ENCODE measurements around the gene PRICKLE2.

The PRICKLE2 gene

DNA sequence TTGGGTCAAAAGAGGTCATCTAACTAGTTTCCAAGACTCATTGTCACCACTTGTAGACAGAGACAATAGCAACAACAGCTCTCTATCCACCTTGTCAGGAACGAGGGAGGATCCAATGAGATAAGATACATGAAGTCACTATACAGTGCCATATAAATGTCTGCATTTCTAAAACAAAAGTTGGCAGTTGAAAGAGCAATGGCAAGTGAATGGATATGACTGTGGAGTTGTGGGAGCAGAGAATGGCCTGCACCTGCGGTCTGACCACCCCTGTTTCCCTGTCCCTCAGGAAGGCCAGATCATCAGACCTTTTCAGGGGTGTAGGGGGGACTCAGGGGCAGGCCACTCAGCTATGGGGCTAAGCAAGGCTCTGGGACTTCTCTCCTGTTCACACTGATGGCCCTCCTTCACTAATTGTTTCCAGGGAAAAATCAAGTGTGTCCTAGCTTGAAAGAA lies 161.3 kb downstream of the PRICKLE2 start:
- no peak for DNase-seq

DNA sequence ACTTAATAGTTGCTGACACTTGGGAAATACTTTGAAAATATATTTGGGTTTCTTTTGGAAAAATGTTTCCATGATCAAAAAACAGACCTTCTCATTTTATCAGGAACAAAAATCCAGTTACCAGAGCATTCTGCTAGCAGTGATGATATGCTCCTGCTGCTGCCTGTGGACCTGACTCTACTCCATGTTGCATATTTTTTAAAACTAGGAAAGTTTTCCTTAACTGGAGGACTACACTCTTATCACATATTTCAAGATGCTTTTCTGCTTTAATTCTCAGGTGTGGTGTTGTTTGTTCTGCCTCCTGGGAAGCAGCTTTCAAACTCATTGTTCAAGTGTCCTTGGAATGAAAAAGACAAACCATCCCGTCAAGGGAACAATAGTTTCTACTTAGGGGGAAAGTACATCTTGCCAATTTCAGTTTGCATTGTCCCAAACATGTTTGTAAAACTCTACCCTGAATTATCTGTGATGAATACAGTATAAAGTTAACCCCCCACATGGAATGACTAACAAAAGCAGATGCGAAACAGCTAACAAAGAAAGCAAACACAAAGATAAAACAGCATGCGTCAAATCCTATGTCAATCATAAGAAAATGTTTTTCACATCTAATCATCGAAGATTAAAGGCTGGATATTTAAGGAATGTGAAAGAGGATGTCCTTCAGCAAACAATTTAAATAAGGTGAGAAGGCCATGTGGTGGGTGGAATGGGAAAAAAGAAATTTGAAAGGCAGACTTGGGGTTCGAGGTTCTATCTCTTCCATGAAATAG lies 161.9 kb downstream of the PRICKLE2 start:
- DNase-seq = no peak

DNA sequence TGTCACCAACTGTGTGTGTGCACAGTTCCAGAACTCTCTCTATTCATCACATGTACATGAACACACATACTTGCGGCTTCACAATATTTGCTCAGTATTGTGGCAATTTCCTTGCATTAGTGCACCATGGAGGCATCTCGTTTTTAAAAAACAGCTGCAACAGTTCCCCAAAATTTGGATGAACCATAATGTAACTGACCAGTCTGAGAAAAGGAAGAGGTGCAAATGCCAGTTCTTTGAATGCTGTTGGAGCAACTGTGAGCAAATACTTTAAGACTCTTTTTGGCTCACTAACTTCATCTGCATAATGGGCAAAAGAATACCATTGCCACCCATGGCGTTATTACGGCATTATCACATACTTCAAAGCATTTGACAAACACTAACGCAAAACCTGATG lies 163.6 kb downstream of the PRICKLE2 start:
- no peak for DNase-seq

DNA sequence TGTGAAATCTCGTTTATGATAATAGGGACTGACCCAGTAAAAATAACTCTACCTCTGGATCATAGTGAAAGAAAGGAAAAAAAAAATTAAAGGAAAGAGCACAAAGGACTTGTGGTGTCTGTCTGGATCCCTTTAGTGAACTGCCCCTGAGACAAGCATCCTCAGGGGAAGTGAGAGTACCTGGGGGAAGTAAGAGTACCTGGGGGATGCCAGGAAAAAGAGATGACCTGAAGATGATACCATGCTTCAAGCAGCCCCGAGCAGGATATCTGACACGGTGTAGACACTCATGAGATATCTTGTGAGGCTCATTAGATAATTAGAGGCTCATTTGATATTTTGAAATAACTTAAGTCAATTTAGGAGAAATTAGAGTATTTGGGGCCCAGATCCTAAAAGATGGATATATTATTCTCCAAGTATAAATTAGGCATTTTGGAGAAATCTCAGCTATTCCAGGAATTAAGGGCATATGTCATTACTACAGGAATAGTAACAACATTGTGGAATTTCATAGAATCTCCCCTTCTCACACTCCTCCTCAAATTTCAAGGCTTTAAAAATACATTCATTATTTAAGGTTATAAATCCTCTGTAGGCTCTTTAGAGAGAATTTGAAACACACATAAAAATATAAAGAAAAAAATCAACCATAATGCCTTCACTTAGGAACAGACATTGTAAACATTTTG lies 165.6 kb downstream of the PRICKLE2 start:
- no peak for DNase-seq

DNA sequence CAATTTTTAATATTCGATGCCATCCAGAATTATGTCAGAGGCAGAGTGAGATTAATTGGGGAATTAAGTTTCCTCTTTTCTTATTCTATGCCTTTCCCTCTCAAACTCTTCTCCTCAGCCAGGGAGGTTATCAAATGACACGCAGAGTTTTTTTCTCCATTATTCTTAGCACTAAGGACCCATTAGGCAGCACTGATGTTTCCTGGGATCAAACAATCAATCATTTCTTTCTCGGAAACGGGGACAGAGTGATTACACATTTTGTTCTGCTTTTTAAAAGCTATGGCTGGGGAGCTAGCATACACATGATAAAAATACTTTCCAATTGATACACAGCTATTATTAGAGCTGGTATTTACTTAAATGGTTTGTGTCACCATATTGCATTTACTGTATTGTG lies 166.7 kb downstream of the PRICKLE2 start:
- DNase-seq = no peak

DNA sequence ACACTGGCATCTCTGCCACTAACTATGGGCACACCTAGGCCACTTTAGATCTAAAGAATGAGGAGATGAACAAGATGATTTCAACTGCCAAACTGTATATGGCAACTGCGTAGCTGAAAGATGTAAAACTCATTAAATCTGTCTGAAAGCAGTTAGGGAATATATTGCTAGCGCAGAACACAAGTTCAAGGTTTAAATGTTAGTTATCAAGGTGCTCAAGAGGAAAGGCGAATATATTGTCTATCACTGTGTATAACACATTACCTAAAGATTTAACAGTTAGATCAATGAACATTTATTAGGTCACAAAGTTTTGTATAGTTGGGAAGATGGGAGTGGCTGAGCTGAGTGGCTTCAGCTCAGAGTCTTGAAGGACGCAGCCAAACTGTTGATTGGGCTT lies 168.0 kb downstream of the PRICKLE2 start:
- DNase-seq = no peak

DNA sequence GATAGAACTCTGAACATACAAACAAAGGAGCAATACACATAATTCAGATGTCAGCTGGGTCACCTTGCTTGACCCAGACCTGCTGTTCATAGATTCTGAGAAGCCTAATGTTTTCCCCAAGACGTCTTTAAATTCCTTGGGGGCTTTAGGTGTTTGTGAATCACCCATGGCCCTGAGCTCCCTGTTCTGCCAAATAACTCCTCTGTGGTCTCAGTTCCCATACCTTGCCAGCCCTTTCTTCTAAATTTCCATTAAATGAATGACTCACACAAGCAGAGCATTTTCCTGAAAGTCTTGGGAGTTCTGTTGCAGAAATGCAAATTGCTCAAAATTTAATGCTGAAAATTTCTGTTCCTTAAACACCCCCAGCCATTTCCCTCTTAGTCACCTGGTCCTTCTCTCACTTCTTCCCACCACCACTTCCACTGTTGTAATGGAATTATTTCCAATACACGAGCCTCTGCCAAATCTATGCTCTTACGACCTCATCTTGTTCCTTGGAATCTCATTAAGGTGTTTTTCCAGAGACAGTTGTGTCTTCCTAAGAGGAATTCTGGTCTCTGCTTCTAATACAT lies 168.6 kb downstream of the PRICKLE2 start:
- no peak for DNase-seq

DNA sequence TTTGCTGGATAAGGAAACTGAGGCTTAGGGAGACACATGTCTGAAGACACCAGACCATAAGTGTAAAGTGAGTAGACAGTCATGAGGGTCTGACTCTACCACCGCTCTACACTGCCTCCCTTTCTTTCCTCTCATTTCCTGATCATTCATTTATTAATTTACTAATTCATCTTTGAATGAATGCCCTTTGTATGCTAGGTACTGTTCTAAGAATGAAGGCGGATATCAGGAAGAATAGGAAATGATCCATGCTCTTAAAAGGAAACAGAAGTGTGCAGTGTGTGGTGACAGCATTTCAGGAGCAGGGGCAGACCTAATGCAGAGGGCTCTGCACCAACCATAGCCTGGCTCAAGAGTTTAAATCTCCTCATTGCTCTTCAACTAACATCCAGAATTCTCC lies 170.2 kb downstream of the PRICKLE2 start:
- no peak for DNase-seq

DNA sequence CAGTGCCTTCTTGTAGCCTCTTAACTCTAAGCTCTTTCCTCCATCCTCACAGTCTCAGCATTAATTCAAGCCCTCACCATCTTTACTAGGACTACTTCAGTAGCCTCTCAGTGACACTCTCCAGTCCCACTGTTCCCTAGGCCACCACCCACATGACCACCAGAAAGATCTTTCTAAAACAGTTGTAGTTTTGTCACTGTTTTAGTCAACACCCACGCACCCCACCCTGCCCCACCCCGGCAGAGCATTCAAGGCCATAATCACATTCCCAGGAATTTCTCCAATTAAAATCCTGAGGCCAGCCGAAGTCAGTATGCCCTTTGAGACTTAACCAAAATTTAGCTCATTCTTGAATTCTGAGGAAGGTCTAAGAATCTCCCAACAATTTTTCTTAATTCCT lies 170.8 kb downstream of the PRICKLE2 start:
- DNase-seq = no peak

DNA sequence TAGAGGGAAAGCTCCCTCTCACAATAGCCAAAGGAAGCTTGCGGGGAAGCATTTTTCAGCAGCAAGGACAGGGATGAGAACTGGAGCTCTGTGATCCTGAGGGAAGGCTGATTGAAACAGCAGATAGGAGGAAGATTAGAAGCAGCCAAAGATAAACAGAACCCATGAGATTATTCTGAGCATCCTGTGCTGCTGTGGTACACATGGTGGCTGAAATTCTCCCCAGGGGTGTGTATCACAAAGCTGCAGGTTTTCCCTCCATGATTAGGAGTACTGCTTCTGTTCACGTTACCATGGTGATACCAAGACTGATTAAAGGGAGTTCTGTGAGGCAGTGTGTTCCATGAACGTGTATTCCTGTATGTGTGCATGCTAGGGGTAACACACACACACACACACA lies 171.7 kb downstream of the PRICKLE2 start:
- no peak for DNase-seq

DNA sequence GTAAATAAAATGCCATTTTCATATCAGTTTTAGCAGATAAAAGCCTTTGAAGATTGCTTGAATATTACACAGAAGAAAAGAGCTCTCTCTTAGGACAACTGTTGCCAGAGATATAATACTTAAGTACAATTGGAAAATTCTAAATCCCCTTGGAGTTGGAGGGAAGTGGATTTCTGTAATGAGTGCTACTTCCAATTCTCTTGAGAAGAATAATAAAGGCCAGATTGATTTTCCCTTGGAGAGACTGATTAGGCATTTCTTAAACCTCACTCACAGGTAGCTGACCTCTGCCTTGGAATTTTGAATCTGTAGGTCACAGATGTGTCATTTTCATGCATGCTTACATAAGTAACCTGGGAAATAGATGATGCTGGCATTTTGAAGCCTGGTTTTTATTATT lies 172.1 kb downstream of the PRICKLE2 start:
- no peak for DNase-seq

DNA sequence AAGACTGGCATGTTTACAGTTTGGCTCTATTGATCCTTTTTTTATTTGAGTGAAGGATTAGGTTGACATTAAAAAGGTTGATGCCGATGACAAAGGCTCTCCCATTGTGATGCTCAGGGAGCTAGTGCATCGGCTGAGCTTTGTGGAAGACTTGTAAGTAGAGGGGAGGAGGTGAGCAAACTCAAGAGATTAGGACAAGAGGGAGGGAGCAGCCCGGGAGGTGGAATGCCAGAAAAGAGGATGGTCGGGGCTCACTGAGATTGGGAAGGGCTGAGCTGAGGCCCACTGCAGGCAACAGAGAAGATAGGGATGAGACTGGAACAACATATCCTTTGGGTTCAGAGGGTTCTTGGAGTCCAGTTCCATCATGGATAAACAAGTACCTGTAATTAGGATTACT lies 175.4 kb downstream of the PRICKLE2 start:
- no peak for DNase-seq

DNA sequence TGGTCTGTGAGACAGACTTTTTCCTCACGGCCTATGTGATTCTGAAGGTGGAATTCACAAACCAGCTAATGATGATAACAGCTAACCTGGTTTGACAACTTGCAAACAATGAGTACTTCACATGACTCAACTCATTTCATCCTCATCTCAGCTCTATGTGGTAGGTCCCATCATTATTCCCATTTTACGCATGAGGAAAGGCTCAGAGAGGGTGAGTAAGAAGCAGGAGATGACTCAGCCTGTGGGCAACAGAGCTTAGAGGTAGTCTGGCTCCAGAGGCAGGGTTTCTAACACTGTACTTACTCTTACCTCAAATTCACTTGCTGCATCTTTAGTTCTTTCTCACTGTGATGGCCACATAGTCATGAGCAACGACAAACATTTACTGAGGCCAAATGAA lies 176.1 kb downstream of the PRICKLE2 start:
- no peak for DNase-seq

DNA sequence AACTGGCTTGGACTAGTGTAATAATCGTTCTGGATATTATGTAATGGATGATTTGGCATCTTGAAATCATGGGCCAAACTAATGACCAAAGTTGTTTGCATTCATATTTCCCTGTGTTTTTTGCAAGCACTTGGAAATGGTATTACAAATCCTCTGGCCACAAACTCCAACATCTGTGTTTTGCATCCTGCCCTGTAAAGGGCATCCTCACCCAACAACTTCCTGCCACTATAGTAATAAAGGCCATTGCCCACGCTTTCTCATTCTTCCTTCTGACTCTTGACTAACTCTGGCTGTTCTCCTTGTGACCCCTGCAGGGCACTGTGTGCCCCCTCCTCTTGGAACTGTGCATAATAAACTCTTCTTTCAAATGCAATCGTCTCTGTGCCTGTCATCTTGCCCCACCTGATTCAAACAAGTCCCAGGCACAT lies 176.6 kb downstream of the PRICKLE2 start:
- no peak for DNase-seq

DNA sequence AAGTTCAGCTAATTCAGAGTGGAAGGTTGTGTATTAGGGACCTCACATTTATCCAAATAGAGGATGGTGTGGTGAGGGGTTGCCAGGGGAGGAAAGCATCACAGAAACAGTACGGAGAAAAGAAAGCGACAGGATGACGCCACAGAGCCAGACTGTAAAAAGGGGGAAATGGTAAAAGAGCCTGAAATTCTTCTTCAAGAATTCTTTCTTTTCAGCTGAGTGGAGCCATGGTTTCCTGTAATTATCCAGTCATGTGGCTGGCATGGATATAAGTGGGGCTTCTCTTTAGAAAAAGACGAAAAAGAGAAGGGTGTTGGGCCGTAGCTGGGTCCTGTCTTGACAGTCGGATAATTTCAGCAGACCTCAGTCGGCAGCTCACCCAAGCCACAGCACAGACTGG lies 177.5 kb downstream of the PRICKLE2 start:
- DNase-seq = no peak

DNA sequence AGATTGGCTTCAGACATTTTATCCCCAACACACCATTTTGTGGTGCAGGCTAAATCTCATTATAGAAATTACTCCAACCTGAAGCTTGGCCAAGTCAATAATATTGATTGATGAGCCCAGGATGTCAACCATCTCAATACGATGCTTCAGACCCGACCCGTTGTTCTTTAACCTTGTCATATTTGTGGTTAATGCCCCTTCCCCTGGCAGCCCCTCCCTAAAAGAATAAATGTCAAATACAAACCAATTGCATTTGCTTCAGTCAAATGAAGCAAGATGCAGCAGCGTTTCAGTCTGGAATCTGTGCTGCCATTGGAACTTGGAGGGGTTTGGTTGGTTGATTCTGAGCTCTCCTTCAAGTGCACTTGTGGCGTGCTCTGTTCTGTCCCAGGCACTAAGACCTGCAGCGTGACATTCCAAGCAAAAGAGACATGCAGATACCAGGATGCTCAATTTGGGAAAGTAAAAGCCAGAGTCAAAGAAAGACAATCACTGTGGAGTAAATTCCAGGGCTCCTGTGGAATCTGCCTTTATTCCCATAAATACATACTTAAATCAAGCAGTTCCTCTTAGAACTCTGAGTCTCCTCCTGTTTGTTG lies 178.2 kb downstream of the PRICKLE2 start:
- DNase-seq = no peak

DNA sequence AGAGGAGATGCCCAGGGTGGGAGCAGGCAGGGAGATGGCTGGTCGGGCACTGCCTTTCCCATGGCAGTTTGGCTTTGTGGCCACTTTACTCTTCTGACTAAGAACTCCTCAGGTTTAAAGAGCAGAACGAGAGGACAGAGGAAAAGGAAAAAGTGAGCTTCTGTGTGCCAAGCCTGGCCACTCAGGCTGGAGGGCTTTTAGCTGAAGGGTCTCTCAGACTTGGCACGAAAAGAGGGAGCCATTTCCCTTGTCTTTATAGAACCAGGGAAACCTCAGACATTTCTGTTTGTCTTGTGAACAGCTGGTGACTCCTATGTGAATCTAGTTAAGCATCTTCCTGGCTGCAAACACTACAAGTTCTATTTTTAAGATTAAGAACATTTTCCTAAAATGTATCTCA lies 178.7 kb downstream of the PRICKLE2 start:
- DNase-seq = no peak

DNA sequence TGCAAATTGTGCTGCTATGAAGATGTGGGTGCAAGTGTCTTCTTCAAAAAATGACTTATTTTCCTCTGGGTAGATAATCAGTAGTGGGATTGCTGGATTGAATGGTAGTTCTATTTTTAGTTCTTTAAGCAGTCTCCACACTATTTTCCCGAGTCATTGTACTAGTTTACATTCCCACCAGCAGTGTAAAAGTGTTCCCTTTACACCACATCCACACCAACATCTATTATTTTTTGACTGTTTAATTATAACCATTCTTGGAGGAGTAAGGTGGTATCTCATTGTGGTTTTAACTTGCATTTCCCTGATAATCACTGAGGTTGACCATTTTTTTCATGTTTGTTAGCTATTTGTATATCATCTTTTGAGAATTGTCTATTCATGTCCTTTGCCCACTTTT lies 182.3 kb downstream of the PRICKLE2 start:
- no peak for DNase-seq

All from stimulated activated CD4-positive, alpha-beta T cell treated with anti-CD3 and anti-CD28 coated beads, Interleukin-2, amount 100 ng/mL, for 48 hours (primary cell).